ENCODE results near the gene NAA16. TPM values are rescaled to one million over a fixed set of nuclear protein-coding genes. Genes with fewer than 3 reads are reported as not detected.
"Not testable (repeated sequence)": the region's sequence is repeated elsewhere in the genome, so short reads cannot be mapped to it uniquely, and the experiment has no call there.

Gene NAA16
- total RNA-seq, 1 experiment from 2014 or later: 7.5 TPM

DNA sequence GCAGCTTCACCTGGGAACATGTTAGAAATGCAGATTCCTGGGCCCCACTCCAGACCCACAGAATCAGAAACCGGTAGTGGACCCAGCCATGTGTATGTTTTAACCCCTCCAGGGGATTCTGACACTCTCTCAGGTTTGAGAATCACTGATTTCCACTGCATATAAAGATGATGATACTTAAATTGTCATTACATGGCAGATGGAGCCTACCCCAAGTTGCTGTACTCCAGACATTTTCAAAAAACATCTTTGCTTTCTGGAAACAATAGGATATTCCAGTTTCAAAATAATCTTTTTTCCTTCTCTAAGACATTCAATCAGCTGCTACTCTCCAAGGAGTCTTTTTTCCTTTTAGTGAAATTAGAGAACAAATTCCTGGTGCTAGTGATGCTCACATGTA is 97.7 kb downstream of the NAA16 start:
- no peak for DNase-seq (ENCODE audit: low read depth)

DNA sequence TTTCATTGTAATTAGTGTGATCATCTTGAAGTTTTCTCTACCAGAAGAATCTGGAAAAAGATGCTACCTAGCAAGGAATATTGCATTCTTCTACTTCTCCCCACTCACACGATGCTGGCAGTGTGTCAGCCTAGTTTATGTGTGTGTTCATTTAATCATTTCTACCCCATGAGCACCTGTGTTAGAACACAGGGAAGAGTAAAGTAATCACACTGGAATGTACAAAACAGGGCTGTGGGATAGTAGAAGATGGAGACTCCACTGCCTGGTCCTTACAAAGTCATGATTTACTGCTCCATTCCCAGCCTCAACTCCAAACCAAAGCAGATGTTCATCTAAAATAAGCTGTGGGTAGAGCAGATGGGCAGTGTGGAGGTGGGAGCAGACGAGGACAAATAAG is 98.5 kb downstream of the NAA16 start:
- no peak for DNase-seq (ENCODE audit: low read depth)

DNA sequence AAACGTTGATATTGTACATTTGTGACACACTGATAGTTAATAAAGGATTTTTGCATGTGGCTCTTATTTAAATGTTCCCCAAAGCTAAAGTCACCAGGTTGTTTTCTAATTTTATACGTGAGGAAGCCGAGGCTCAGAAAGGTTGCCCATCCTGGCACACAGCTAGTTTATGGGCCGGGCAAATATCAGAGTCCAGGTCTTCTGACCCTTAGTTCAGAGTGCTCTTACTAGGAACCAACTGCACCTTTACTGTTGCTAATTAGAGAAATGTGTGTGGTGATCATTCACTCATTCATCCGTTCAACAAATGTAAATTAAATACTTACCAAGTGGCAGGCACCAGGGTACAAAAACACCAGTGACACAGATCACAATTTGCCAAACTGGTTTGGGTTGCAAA is 100.0 kb downstream of the NAA16 start:
- no peak for DNase-seq (ENCODE audit: low read depth)

DNA sequence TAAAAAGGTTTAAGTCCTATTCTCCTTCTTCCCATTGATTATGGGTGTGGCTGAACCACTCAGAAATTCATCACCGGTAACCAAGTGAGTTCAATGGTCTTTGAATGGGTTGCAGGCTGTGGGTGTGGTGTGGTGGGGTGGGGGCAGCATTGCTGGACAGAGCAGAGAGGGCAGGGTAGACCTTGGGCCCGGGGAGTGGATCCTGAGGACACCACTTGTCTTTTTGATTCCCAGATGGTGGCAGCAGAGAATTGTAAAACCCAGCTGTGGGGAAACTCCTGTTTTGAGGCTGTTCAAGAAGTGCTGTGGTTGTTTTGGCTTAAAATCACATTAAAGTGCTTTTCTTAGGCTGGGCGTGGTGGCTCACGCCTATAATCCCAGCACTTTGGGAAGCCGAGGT is 100.5 kb downstream of the NAA16 start:
- DNase-seq (ENCODE audit: low read depth): peak; percentile 48

DNA sequence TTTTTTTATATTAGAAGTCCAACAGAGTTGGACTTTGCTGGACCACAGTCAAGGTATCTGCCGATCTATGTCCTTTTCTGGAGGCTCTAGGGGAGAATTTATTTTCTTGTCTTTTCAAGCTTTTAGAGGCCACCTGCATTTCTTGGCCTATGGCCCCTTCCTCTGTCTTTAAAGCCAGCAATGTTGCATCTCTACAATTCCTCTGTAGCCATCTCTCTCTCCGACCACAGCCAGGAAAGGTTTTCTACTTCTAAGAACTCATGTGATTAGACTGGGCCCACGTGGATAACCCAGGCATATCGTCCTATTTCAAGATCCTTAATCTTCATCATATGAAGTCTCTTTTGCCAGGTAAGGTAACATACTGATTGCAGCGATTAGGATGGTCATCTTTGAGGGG is 102.8 kb downstream of the NAA16 start:
- no peak for DNase-seq (ENCODE audit: low read depth)

DNA sequence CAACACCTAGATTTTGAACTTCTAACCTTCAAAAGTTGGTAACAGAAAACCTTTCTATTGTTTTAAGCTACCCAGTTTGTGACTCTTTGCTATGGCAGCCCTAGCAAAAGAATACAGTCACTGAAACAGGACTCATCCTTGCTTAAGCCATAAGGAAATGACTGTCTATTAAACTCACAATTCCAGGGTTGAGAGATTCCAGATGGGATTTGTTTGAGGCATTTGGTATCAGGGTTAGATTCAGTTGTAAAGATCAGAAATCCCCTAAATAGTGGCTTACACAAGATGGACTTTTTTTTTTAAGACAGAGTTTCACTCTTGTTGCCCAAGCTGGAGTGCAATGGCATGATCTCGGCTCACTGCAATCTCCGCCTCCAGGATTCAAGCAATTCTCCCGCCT is 105.2 kb downstream of the NAA16 start:
- DNase-seq (ENCODE audit: low read depth): no peak

DNA sequence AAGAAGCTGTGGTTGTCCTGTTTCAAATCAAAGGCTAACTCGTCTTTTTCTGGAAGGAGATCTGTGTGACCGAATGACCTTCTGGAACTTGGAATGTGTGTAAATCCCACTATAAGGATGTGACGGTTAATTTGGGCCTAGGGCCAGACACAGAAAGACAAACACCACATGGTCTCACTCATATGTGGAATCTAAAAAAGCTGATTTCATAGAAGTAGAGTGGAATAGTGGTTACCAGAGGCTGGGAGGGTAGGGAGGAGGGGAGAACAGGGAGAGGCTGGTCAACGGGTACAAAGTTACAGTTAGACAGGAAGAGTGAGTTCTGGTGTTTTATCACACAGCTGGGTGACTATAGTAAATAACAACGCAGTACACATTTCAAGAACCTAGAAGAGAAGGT is 107.0 kb downstream of the NAA16 start:
- DNase-seq (ENCODE audit: low read depth): peak; percentile 6

DNA sequence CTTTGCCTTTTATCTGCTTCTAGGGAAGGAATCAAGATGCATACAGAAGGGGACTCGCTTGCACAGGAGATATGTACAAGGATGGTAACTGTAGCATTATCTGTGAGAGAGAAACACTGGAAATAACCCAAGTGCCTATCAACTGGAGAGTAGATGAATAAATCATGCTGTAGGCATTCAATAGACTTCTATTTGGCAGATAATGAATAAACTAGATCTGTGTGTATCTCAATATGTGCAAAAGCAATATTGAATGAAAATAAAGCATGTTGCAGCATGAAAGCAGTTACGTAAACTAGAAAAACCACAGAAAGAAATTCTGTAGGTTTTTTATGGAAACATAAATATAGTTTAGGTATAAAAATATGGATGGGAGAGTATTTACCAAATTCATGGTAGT is 107.7 kb downstream of the NAA16 start:
- DNase-seq (ENCODE audit: low read depth): no peak

DNA sequence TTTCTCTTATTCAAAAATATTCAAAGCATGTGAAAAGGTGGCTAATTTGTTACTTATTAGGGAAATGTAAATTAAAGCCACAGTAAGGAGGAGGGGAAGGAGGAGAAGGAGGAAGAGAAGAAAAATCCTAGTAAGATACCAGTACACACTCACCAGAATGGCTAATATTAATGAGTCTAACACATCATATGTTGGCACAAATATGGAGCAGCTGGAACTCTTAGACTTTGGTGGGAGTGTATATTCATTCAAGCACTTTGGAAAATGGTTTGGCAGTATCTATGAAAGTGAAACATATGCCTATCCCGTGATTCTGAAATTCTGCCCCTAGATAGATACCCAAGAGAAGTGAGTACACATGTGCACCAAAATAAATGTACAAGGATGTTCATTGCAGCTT is 108.1 kb downstream of the NAA16 start:
- DNase-seq (ENCODE audit: low read depth): no peak

DNA sequence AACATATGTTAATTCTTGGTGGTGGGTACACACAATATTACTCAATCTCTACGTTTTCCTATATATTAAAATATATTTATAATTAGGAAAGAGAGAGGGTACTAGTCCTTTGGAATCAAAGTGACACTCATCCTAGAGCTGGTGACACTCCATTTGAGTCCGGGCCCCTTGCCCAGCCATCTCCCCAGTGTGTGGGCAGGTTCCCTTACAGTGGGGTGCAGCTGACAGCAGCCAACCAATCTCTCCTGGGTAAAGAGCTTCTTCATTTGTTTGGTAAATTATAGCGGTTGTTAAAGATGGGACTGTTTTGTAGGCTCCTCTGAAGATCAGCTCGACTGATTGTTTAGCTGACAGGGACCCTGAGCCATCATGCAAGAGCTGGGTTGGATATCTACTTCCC is 109.1 kb downstream of the NAA16 start:
- no peak for DNase-seq (ENCODE audit: low read depth)

DNA sequence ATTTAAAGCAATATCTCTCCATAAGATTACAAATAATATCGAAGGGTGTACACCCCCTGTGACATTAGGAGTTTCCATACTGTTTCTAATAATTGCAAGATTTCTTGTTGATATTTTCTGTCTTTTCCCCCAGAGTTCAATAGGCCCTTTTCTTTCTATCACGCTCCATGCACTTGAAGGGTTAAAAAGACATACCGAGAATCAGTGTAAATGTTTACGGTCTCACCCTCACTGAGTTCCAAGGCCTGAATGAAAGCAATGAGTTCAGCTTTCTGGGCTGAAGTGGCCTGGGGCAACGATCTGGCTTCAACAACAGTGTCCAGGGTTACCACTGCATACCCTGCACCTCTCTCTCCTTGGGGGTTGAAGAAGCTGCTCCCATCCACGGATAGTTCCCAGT is 110.3 kb downstream of the NAA16 start:
- not testable (repeated sequence) for DNase-seq (ENCODE audit: low read depth)

DNA sequence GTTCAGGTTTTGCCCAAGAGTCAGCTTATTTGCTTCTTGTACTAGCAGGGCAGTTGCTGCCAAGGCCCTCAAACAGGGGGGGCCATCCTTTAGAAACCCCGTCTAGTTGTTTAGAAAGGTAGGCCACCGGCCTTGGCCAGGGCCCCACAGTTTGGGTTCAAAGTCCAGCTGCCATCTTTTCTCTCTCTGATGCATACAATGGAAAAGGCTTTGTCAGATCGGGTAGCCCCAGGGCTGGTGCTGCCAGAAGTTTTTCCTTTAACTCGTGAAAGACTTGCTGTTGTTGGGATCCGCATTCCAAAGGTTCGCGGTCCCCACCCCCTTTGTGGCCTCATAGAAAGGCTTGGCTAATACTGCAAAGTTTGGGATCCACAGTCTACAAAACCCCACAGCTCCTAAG is 110.9 kb downstream of the NAA16 start:
- not testable (repeated sequence) for DNase-seq (ENCODE audit: low read depth)

DNA sequence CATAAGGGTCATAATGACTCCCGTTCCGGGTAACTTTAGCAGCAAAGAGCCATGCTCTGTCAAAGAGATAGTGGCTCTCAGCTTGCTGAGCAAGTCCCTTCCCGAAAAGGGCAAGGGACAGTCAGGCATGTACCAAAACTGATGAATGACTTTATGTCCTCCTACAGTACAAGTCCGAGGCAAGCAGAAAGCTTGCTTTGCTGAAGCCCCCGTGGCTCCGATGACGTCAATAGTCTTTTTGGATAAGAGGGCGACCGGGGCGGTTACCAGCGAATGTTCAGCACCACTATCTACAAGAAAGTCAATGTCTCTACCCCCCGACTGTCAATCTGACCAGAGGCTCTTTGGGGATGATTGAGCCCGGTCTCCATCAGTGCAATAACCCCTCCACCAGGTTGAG is 112.2 kb downstream of the NAA16 start:
- DNase-seq (ENCODE audit: low read depth): not testable (repeated sequence)

DNA sequence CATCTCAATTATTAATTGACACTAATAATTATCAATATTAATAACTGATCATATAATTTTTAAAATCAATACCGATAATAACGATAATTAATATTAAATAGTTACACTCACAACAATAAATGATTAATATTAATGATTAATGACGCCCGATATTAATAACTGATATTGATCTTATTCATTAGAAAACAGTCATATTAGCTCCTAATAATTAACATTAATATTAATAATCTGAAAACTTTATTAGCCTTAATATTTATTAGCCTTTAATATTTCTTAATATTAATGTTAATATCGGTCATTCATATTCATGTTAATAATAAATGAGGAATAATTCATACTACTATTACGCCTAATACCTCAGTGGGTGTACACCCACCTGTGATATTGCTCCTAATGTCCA is 113.6 kb downstream of the NAA16 start:
- DNase-seq (ENCODE audit: low read depth): not testable (repeated sequence)

DNA sequence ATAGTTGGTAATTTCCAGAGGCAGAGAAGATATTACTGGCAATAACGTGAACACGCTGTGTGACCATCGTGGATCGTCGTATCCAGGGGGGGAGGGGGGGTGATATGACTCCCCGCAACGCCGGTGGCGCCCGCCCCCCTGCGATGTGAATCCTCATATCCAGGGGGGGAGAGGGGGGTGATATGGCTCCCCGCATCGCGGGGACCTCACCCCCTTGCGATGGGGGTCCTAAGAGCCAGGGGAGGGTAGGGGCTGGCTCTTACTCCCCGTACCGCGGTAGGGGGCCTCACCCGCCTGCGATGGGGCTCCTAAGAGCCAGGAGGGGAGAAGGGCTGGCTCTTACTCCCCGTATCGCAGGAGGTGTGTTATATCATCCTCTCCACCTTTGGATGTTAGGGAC is 115.0 kb downstream of the NAA16 start:
- no peak for DNase-seq (ENCODE audit: low read depth)

Other genes with a start within 250 kb of the NAA16 start
- gene WBP4, start 249.8 kb upstream of the NAA16 start, total RNA-seq (2014; rRNA removed; shearing (Covaris generic)): 6.9 and 9.8 TPM in 2 replicates
- 3.1 and 6.9 TPM in 2 replicates for gene KBTBD6, start 178.5 kb upstream of the NAA16 start, total RNA-seq (2014; rRNA removed; shearing (Covaris generic))
- gene KBTBD7, start 116.7 kb upstream of the NAA16 start, total RNA-seq (2014; rRNA removed; shearing (Covaris generic)): 3.8 and 4.4 TPM in 2 replicates
- gene MTRF1, start 47.7 kb upstream of the NAA16 start, total RNA-seq (2014; rRNA removed; shearing (Covaris generic)): 9.6 and 12.2 TPM in 2 replicates
- 2.3 and 4.1 TPM in 2 replicates for gene RGCC, start 146.3 kb downstream of the NAA16 start, total RNA-seq (2014; rRNA removed; shearing (Covaris generic))

Measured in M059J (cell line).